Keratinocyte (primary cell): ENCODE results near the gene ATP8A2. TPM values are rescaled to one million over a fixed set of nuclear protein-coding genes. Genes with fewer than 3 reads are reported as not detected.

Source experiments
- DNase-seq: peaks from one replicate; pipeline ENCODE4 v3.0.0-alpha.2; 2011; ENCODE audit warnings: low read depth, missing footprints, low spot score
- FAIRE-seq: peaks from 2 replicates; lab custom pipeline; 2011; peaks lifted over from hg19 to GRCh38; lab: Jason Lieb, UNC
- H2AFZ ChIP-seq: 2 replicates; pipeline ENCODE4 v1.6.0; 2012; ENCODE audit warnings: low read length, control low read depth, inconsistent platforms; ENCODE audit not compliant: control insufficient read depth
- H3K27ac ChIP-seq: 2 replicates; pipeline ENCODE4 v1.5.1; 2011; ENCODE audit warnings: low read length; ENCODE audit not compliant: control insufficient read depth, insufficient read depth
- H3K27me3 ChIP-seq: 3 replicates; pipeline ENCODE4 v1.6.0; 2011; ENCODE audit warnings: low read length; ENCODE audit not compliant: control insufficient read depth, insufficient read depth; ENCODE audit errors: extremely low read depth
- H3K36me3 ChIP-seq, 2 experiments: 2 replicates in 1 of 2; 3 replicates in 1 of 2; pipeline ENCODE4 v1.5.1; 2011; ENCODE audit warnings: low read length in 2 of 2, mild to moderate bottlenecking in 1 of 2; ENCODE audit not compliant: control insufficient read depth in 2 of 2, insufficient read depth in 2 of 2; ENCODE audit errors: extremely low read depth in 1 of 2
- H3K4me1 ChIP-seq: 3 replicates; pipeline ENCODE4 v1.5.1; 2011; ENCODE audit warnings: low read length; ENCODE audit not compliant: control insufficient read depth, insufficient read depth; ENCODE audit errors: extremely low read depth
- H3K4me2 ChIP-seq: 3 replicates; pipeline ENCODE4 v1.6.0; 2011; ENCODE audit warnings: low read depth, low read length; ENCODE audit not compliant: control insufficient read depth, insufficient read depth; ENCODE audit errors: extremely low read depth
- H3K4me3 ChIP-seq, 3 experiments: fragments of 200-600 bp in 1 of 3; sonication (generic) in 1 of 3; 2 replicates in 2 of 3; 3 replicates in 1 of 3; pipeline ENCODE4 v1.5.1; 2011 to 2016; ENCODE audit warnings: low read length in 3 of 3, mild to moderate bottlenecking in 3 of 3, control low read depth in 2 of 3, inconsistent platforms in 1 of 3, low read depth in 1 of 3, mixed read lengths in 1 of 3, mixed run types in 1 of 3, moderate library complexity in 1 of 3; ENCODE audit not compliant: control insufficient read depth in 2 of 3, insufficient read depth in 2 of 3; ENCODE audit errors: extremely low read depth in 1 of 3
- H3K79me2 ChIP-seq: 2 replicates; pipeline ENCODE4 v1.6.0; 2012; ENCODE audit warnings: low read length; ENCODE audit not compliant: control insufficient read depth, insufficient read depth
- H3K9ac ChIP-seq: 3 replicates; pipeline ENCODE4 v1.6.0; 2011; ENCODE audit warnings: low read length; ENCODE audit not compliant: control insufficient read depth, insufficient read depth; ENCODE audit errors: extremely low read depth
- H3K9me1 ChIP-seq: 3 replicates; pipeline ENCODE4 v1.6.0; 2011; ENCODE audit warnings: low read length; ENCODE audit not compliant: control insufficient read depth, insufficient read depth; ENCODE audit errors: extremely low read depth
- H3K9me3 ChIP-seq: 2 replicates; pipeline ENCODE4 v1.5.1; 2012; ENCODE audit warnings: low read depth, low read length; ENCODE audit not compliant: control insufficient read depth
- H4K20me1 ChIP-seq: 3 replicates; pipeline ENCODE4 v1.6.0; 2011; ENCODE audit warnings: low read length; ENCODE audit not compliant: control insufficient read depth, insufficient read depth; ENCODE audit errors: extremely low read depth
- EZH2 ChIP-seq: IDR thresholded peaks from one replicate; pipeline ENCODE4 v1.6.1; 2012; ENCODE audit warnings: inconsistent platforms, mild to moderate bottlenecking, low read length, moderate library complexity
- dilution Hi-C: fragments of 300-500 bp; cut with MboI; formaldehyde crosslinking; loops from one replicate; pipeline ENCODE4 v1.7.0; 2020; ENCODE audit warnings: low sequenced_read_pairs; ENCODE audit not compliant: extremely low pct_ligation_motif_present
- polyA plus RNA-seq, 5 experiments: library from polyadenylated mRNA; depleted of rRNA in 3 of 5; stranded (reverse) in 3 of 5; stranded (forward) in 1 of 5; unstranded in 1 of 5; fragments of >200 nt; gene quantifications; 1 replicate in 1 of 5; 2 replicates in 3 of 5; 3 replicates in 1 of 5; pipeline versions ENCODE4 v1.2.1 to v1.2.3, GENCODE V29; 2011 to 2012; ENCODE audit warnings: missing spikeins in 2 of 5, low read depth in 1 of 5, low replicate concordance in 1 of 5
- TF ChIP-seq, protein P1 (sequence below), 3 experiments: IDR thresholded peaks in 1 of 3; conservative IDR thresholded peaks in 1 of 3; optimal IDR thresholded peaks in 1 of 3; 2 replicates in 2 of 3; 3 replicates in 1 of 3; pipeline versions ENCODE3 to v1.5.1; 2011; ENCODE audit warnings: low read length in 3 of 3, mild to moderate bottlenecking in 3 of 3, moderate library complexity in 2 of 3, control low read depth in 1 of 3, inconsistent platforms in 1 of 3; ENCODE audit not compliant: insufficient read depth in 2 of 3; ENCODE audit errors: extremely low read depth in 1 of 3

Gene ATP8A2
- polyA plus RNA-seq, 1 donor (not counting 4 experiments of a cell fraction or from before 2014, with no cell fraction given), result 0.16 TPM

DNA sequence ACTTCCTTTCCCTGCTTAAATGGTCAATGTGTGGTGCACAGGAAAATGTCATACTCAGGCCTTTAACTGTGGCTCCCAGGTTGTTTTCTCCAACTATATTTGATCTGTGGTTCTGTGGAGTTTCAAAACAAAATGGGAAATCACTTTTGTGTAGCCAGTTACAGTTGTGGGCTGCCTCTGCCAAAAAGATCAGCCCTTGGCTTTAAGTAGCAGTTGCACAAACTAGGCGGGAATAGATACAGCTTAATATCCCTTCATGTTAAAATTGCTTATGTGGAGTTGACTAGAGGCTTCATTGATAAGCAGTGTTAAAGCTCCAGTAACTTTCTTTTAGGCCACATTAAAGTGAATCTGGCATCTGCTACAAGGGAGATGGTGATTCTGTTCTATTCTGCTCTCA is 395.2 kb downstream of the ATP8A2 start:
- Histone ChIP-seq H3K4me2 (peak overlapping the region; percentile 20), H3K9me1 (no peaks in the 10 kb centered on the region), H3K79me2 (no peaks in the 10 kb centered on the region), H4K20me1 (no peaks in the 10 kb centered on the region), H3K27ac (no peak overlapping the region), H3K4me1 (peaks cover 19% of the 10 kb centered on the region), H3K36me3 (no peaks in the 10 kb centered on the region), H2AFZ (no peak overlapping the region), H3K4me3 (no peak overlapping the region), H3K9me3 (no peaks in the 10 kb centered on the region), H3K9ac (no peak overlapping the region), H3K27me3 (no peaks in the 10 kb centered on the region)
- FAIRE-seq (no peak), DNase-seq (no peak)
- no peak for TF ChIP-seq EZH2
- TF ChIP-seq, protein P1, sequence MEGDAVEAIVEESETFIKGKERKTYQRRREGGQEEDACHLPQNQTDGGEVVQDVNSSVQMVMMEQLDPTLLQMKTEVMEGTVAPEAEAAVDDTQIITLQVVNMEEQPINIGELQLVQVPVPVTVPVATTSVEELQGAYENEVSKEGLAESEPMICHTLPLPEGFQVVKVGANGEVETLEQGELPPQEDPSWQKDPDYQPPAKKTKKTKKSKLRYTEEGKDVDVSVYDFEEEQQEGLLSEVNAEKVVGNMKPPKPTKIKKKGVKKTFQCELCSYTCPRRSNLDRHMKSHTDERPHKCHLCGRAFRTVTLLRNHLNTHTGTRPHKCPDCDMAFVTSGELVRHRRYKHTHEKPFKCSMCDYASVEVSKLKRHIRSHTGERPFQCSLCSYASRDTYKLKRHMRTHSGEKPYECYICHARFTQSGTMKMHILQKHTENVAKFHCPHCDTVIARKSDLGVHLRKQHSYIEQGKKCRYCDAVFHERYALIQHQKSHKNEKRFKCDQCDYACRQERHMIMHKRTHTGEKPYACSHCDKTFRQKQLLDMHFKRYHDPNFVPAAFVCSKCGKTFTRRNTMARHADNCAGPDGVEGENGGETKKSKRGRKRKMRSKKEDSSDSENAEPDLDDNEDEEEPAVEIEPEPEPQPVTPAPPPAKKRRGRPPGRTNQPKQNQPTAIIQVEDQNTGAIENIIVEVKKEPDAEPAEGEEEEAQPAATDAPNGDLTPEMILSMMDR (optimal IDR thresholded peaks at IDR 0.05 in 1 of 3, IDR thresholded peaks at IDR 0.05 in 1 of 3, conservative IDR thresholded peaks at IDR 0.05 in 1 of 3; ENCODE audit: extremely low read depth in 1 of 3, insufficient read depth in 2 of 3, low read length in 3 of 3), result no peak
- dilution Hi-C loops, result no loop called here

DNA sequence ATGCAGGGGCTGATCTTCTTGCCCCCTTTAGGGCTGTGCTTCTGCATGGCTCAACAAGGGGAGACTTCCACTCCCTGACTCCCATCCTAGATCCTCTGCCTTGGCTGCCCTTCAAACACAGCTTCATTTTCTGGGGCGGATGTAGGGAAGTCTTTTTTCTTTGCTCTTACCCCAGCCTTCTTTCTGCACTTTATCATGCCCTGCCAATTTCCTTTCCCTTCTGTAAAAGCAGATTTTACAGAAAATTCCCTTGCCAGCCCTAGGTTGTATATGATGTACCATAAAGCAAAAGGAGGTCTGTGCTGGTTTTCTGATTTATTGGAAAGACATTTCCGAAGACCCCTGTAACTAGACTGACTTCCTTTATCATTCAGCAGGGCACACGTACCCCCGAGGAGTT is 396.6 kb downstream of the ATP8A2 start:
- H3K36me3 ChIP-seq, result no peaks in the 10 kb centered on the region
- DNase-seq (no peak), FAIRE-seq (no peak)
- no peak overlapping the region for H2AFZ ChIP-seq
- H3K4me1 ChIP-seq, result peaks cover 25% of the 10 kb centered on the region
- no peaks in the 10 kb centered on the region for H3K9me1 ChIP-seq
- H3K27me3 ChIP-seq, result no peaks in the 10 kb centered on the region
- dilution Hi-C loops, result no loop called here
- H3K4me3 ChIP-seq, result no peak overlapping the region
- H3K79me2 ChIP-seq, result no peaks in the 10 kb centered on the region
- H4K20me1 ChIP-seq, result no peaks in the 10 kb centered on the region
- no peak for TF ChIP-seq EZH2
- TF ChIP-seq, protein P1 (optimal IDR thresholded peaks at IDR 0.05 in 1 of 3, IDR thresholded peaks at IDR 0.05 in 1 of 3, conservative IDR thresholded peaks at IDR 0.05 in 1 of 3; ENCODE audit: extremely low read depth in 1 of 3, insufficient read depth in 2 of 3, low read length in 3 of 3), result no peak
- H3K9ac ChIP-seq, result no peak overlapping the region
- H3K27ac ChIP-seq, result no peak overlapping the region
- H3K4me2 ChIP-seq, result no peak overlapping the region
- no peaks in the 10 kb centered on the region for H3K9me3 ChIP-seq
